BJ (cell line): Measurements from ENCODE around the gene DMRTA2. TPM values are rescaled to one million over a fixed set of nuclear protein-coding genes. Genes with fewer than 3 reads are reported as not detected.

Source experiments
- CTCF ChIA-PET: fragments of 350-600 bp; formaldehyde crosslinking; extraction: SDS; loops from one replicate; lab custom pipeline; 2021; ENCODE audit warnings: antibody characterized with exemption, inconsistent platforms; lab: Yijun Ruan, JAX
- POLR2A ChIA-PET: fragments of 300-600 bp; sonication (Branson Sonifier 250); formaldehyde crosslinking; extraction: SDS; loops from one replicate; lab custom pipeline; 2021; ENCODE audit warnings: antibody characterized with exemption; lab: Charles Lee
- DNase-seq: peaks from one replicate; pipeline ENCODE4 v3.0.0-alpha.2; 2011; ENCODE audit warnings: low read depth
- H3K27me3 ChIP-seq: 2 replicates; pipeline ENCODE4 v1.6.0; 2011; ENCODE audit warnings: low read length; ENCODE audit not compliant: control insufficient read depth, insufficient read depth
- H3K36me3 ChIP-seq: 2 replicates; pipeline ENCODE4 v1.5.1; 2011; ENCODE audit warnings: low read length; ENCODE audit not compliant: control insufficient read depth, insufficient read depth
- H3K4me3 ChIP-seq: 2 replicates; pipeline ENCODE4 v1.5.1; 2011; ENCODE audit warnings: low read depth, mild to moderate bottlenecking, control low read depth, low read length
- CTCF ChIP-seq: IDR thresholded peaks from 2 replicates; pipeline ENCODE4 v1.5.1; 2011; ENCODE audit warnings: low read depth, mild to moderate bottlenecking, control low read depth, inconsistent platforms, low read length, moderate library complexity; ENCODE audit not compliant: insufficient read depth
- polyA plus RNA-seq: library from polyadenylated mRNA; depleted of rRNA; stranded (reverse); fragments of >200 nt; gene quantifications from 2 replicates; pipeline ENCODE4 v1.2.3, GENCODE V29; 2011

Gene DMRTA2
- polyA plus RNA-seq, 1 experiment, result not detected

GRCh38 chr1:50420689-50421365 is 2.4 kb downstream of the DMRTA2 start:
- no peaks in the 10 kb centered on the region for H3K36me3 ChIP-seq
- peaks cover 84% of the 10 kb centered on the region for H3K27me3 ChIP-seq
- ChIA-PET POLR2A (no interaction called here), CTCF (no interaction called here)
- TF ChIP-seq CTCF, result no peak
- no peak overlapping the region for H3K4me3 ChIP-seq
- no peak for DNase-seq

GRCh38 chr1:50419907-50420677 is 3.2 kb downstream of the DMRTA2 start:
- H3K27me3 ChIP-seq, result peaks cover 84% of the 10 kb centered on the region
- no peaks in the 10 kb centered on the region for H3K36me3 ChIP-seq
- DNase-seq, result no peak
- CTCF ChIA-PET, result no interaction called here
- no peak overlapping the region for H3K4me3 ChIP-seq
- POLR2A ChIA-PET, result no interaction called here
- no peak for TF ChIP-seq CTCF

- POLR2A ChIA-PET, result no interaction called here
Measured at GRCh38 chr1:50419192-50419906, 3.9 kb downstream of the DMRTA2 start.

GRCh38 chr1:50418600-50419109 is 4.6 kb downstream of the DMRTA2 start:
- POLR2A ChIA-PET, result no interaction called here

More at GRCh38 chr1:50419192-50419906, 3.9 kb downstream of the DMRTA2 start:
- no peak for DNase-seq
- CTCF ChIA-PET, result interaction anchor here (0.8 kb wide), 1 partner anchor 9 kb away, joined by 3 read pairs; no protein-coding TSS in a partner anchor
- no peak for TF ChIP-seq CTCF
- Histone ChIP-seq H3K27me3 (peaks cover 84% of the 10 kb centered on the region), H3K36me3 (no peaks in the 10 kb centered on the region), H3K4me3 (no peak overlapping the region)

More at GRCh38 chr1:50418600-50419109, 4.6 kb downstream of the DMRTA2 start:
- Histone ChIP-seq H3K27me3 (peaks cover 83% of the 10 kb centered on the region), H3K36me3 (no peaks in the 10 kb centered on the region), H3K4me3 (no peak overlapping the region)
- no peak for DNase-seq
- CTCF ChIA-PET, result interaction anchor here (0.8 kb wide), 1 partner anchor 9 kb away, joined by 3 read pairs; no protein-coding TSS in a partner anchor
- no peak for TF ChIP-seq CTCF
